ENCODE results near the gene RHOG. TPM values are rescaled to one million over a fixed set of nuclear protein-coding genes. Genes with fewer than 3 reads are reported as not detected.
A peak's percentile ranks its signal among the peaks of the same experiment; 100 is the strongest.

Gene RHOG
- total RNA-seq, 1 donor from 2014 or later, result 25.0 TPM

DNA sequence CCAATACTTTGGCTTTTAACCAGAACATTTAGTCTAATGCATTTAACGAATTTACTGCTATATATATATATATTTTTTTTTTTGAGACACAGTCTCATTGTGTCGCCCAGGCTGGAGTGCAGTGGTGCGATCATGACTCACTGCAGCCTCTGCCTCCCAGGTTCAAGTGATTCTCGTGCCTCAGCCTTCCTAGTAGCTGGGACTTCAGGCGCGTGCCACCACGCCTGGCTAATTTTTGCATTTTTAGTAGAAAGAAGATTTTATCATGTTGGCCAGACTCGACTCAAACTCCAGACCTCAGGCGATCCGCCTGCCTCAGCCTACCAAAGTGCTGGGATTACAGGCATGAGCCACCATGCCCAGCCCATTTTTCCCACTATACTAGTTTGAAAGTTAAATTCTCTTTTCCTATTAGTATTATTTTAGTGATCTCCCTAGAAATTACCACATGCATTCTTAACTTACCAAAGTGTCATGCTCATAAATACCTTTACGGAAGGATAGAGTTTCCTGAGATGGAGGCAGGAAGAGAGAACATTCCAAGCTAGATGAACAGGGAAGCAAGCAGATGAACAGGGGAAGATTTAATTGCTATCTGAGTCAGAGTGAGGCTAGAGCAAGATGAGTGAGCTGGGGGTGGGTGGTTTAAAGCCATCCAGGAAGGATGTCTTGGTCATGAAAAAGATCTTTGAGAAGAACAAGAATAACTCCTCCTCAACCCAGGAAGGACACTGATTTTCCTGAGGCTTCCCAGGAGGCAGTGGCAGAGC is 36.8 kb downstream of the RHOG start:
- TF ChIP-seq, protein P1, sequence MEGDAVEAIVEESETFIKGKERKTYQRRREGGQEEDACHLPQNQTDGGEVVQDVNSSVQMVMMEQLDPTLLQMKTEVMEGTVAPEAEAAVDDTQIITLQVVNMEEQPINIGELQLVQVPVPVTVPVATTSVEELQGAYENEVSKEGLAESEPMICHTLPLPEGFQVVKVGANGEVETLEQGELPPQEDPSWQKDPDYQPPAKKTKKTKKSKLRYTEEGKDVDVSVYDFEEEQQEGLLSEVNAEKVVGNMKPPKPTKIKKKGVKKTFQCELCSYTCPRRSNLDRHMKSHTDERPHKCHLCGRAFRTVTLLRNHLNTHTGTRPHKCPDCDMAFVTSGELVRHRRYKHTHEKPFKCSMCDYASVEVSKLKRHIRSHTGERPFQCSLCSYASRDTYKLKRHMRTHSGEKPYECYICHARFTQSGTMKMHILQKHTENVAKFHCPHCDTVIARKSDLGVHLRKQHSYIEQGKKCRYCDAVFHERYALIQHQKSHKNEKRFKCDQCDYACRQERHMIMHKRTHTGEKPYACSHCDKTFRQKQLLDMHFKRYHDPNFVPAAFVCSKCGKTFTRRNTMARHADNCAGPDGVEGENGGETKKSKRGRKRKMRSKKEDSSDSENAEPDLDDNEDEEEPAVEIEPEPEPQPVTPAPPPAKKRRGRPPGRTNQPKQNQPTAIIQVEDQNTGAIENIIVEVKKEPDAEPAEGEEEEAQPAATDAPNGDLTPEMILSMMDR (conservative IDR thresholded peaks at IDR 0.05), result no peak
- DNase-seq (ENCODE audit: low read depth, low spot score), result no peak
- no peaks in the 10 kb centered on the region for H3K9me3 Mint-ChIP-seq
- no peaks in the 10 kb centered on the region for H3K36me3 Mint-ChIP-seq (ENCODE audit: low read depth)
- no peak overlapping the region for H3K4me3 Mint-ChIP-seq
- no peak overlapping the region for H3K27ac Mint-ChIP-seq (ENCODE audit: unreplicated experiment)
- peaks cover 11% of the 10 kb centered on the region for H3K4me1 Mint-ChIP-seq
- H3K27me3 Mint-ChIP-seq (ENCODE audit: low read depth), result no peaks in the 10 kb centered on the region

DNA sequence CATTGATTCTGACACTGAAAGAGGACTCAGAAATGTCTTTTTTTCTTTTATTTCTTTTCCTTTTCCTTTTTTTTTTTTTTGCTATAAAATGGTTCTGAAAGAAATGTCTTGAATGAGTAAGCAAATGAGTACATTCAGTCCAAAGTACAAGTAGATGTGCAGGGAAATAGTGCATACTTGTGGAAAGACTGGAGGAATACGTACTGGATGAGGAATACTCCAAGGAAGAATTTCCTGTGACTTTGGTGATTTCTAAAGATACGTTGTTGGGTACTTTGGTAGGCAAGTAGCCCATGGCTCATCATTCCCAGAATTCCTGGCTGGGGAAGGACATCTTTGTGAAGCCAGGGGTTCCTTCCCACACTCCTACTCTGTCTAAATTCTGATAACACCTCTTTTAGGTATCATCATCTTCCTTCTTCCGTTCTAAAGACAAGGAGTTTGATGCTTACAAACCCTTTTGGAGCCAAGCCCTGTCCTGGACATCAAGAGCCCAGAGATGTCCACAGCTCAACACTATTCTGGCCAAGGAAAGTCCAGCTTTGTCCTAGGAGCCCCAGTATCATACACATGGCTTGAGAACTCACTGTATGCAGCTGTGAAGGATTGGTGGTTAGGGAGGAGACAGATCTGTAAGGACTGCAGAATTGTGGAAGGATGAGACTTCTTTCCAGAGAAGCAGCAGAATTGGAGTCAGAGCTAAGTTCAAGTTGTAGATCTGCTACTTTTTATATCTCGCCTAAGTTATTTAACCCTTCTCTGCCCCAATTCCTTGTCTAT is 38.6 kb downstream of the RHOG start:
- TF ChIP-seq, protein P1 (conservative IDR thresholded peaks at IDR 0.05), result no peak
- peaks cover 5% of the 10 kb centered on the region for H3K36me3 Mint-ChIP-seq (ENCODE audit: low read depth)
- peaks cover 4% of the 10 kb centered on the region for H3K27me3 Mint-ChIP-seq (ENCODE audit: low read depth)
- H3K9me3 Mint-ChIP-seq, result peaks cover 5% of the 10 kb centered on the region
- peaks cover 8% of the 10 kb centered on the region for H3K4me1 Mint-ChIP-seq
- no peak for DNase-seq (ENCODE audit: low read depth, low spot score)
- no peak overlapping the region for H3K4me3 Mint-ChIP-seq
- H3K27ac Mint-ChIP-seq (ENCODE audit: unreplicated experiment), result no peak overlapping the region

DNA sequence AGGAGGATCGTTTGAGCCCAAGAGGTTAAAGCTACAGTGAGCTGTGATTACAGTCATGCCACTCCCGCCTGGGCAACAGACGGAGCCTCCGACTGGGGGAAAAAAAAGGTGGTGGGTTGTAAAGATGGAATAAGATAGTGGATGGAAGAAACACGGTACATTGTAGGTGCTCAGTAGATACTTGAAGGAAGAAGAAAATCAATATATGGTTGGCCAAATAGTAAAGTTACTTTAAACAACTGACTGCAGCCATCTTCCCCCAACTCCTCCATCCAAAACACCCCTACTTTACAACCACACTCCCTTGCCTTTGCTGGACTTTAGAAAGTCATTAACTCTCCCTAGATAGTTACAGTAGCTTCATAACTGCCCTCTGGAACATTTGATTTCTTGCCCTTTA is 40.9 kb downstream of the RHOG start:
- Mint-ChIP-seq H3K9me3 (peaks cover 5% of the 10 kb centered on the region), H3K4me1 (peaks cover 27% of the 10 kb centered on the region), H3K27me3 (ENCODE audit: low read depth) (peaks cover 4% of the 10 kb centered on the region), H3K4me3 (no peak overlapping the region), H3K27ac (ENCODE audit: unreplicated experiment) (peak overlapping the region; percentile 1), H3K36me3 (ENCODE audit: low read depth) (peaks cover 9% of the 10 kb centered on the region)
- TF ChIP-seq, protein P1 (conservative IDR thresholded peaks at IDR 0.05), result no peak
- DNase-seq (ENCODE audit: low read depth, low spot score), result no peak

DNA sequence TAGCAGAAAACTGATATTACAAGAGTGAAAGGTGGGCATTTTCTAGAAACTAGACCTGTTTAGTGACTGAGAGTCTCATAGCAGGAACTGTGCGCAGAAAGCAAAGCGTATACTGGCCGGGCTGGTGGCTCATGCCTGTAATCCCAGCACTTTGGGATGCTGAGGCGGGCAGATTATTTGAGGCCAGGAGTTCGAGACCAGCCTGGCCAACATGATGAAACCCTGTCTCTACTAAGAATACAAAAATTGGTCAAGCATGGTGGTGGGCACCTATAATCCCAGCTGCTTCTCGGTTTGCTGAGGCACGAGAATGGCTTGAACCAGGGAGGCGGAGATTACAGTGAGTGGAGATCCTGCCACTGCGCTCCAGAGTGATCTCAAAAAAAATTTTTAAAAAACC is 41.6 kb downstream of the RHOG start:
- TF ChIP-seq, protein P1 (conservative IDR thresholded peaks at IDR 0.05), result no peak
- Mint-ChIP-seq H3K36me3 (ENCODE audit: low read depth) (peaks cover 9% of the 10 kb centered on the region), H3K4me1 (peaks cover 27% of the 10 kb centered on the region), H3K4me3 (peak overlapping the region; percentile 44), H3K9me3 (peaks cover 5% of the 10 kb centered on the region), H3K27me3 (ENCODE audit: low read depth) (peaks cover 4% of the 10 kb centered on the region), H3K27ac (ENCODE audit: unreplicated experiment) (no peak overlapping the region)
- DNase-seq (ENCODE audit: low read depth, low spot score), result no peak

DNA sequence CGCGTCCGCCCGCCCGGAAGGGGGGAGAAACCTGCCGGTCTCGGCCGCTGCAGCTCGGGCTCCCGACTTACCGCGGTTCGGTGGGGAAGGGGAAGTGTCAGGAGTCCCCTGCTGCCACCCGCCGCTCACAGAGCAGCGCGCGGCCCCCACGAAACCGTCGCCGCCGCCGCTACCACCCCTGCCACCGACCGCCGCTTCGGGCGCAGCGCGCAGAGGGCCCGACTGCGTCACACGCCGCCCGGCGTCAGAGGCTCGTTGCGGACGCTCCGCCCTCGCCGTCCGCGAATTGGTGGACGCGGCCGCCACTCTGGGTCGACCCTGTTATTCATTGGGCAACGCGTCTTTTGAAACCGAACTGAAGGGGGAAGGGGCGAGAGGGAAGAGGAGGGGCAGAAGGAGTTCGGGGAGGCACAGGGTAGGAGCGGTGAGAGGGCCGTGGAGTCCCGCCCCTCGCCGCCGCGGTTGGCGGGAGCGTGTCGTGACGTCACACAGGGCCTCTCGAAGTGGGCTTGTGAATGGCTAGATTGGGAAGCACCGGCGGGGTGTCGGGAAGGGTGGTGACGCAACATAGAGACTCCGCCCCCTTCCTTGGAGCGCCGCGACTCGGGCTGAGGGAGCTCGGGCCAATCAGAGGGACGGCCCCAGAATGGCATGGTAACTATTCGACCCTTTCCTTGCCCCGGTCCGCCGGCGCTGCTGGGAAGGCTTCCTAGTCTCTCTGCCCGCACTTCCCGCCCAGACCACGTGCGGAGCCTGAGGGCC is 43.2 kb downstream of the RHOG start, which contains the start of gene NUP98:
Gene NUP98, minus strand, starts transcription at position 226 of the 762 bp plus-strand sequence. CDS start 15,437 bp downstream, outside the sequence.
- Mint-ChIP-seq H3K27me3 (ENCODE audit: low read depth) (peaks cover 4% of the 10 kb centered on the region), H3K27ac (ENCODE audit: unreplicated experiment) (peak within 1 kb of the TSS; percentile 97), H3K4me1 (peaks cover 27% of the 10 kb centered on the region), H3K9me3 (peaks cover 5% of the 10 kb centered on the region), H3K4me3 (peak within 1 kb of the TSS; percentile 95), H3K36me3 (ENCODE audit: low read depth) (peaks cover 14% of the 10 kb centered on the region)
- TF ChIP-seq, protein P1 (conservative IDR thresholded peaks at IDR 0.05), result no peak
- peak; percentile 98 for DNase-seq (ENCODE audit: low read depth, low spot score)

Measured in neural crest cell (in vitro differentiated cells).